ENCODE measurements around the gene ABTB2.

- TF ChIP-seq CTCF (optimal IDR thresholded peaks at IDR 0.05 in 1 of 3, IDR thresholded peaks at IDR 0.05 in 1 of 3, conservative IDR thresholded peaks at IDR 0.05 in 1 of 3; ENCODE audit: extremely low read depth in 1 of 3, insufficient read depth in 2 of 3, low read length in 3 of 3) = no peak
- TF ChIP-seq EZH2 (IDR thresholded peaks at IDR 0.05; ENCODE audit: low read length) = no peak
Observed at GRCh38 chr11:34245041-34245440, 112.8 kb downstream of the ABTB2 start.

Measured in keratinocyte (primary cell).